BJ (cell line): ENCODE data around the gene FMN2. TPM values are rescaled to one million over a fixed set of nuclear protein-coding genes. Genes with fewer than 3 reads are reported as not detected.

Experiments used
- CTCF ChIA-PET: fragments of 350-600 bp; formaldehyde crosslinking; extraction: SDS; loops from one replicate; lab custom pipeline; 2021; ENCODE audit warnings: antibody characterized with exemption, inconsistent platforms; lab: Yijun Ruan, JAX
- POLR2A ChIA-PET: fragments of 300-600 bp; sonication (Branson Sonifier 250); formaldehyde crosslinking; extraction: SDS; loops from one replicate; lab custom pipeline; 2021; ENCODE audit warnings: antibody characterized with exemption; lab: Charles Lee
- DNase-seq: peaks from one replicate; pipeline ENCODE4 v3.0.0-alpha.2; 2011; ENCODE audit warnings: low read depth
- H3K27me3 ChIP-seq: 2 replicates; pipeline ENCODE4 v1.6.0; 2011; ENCODE audit warnings: low read length; ENCODE audit not compliant: control insufficient read depth, insufficient read depth
- H3K36me3 ChIP-seq: 2 replicates; pipeline ENCODE4 v1.5.1; 2011; ENCODE audit warnings: low read length; ENCODE audit not compliant: control insufficient read depth, insufficient read depth
- H3K4me3 ChIP-seq: 2 replicates; pipeline ENCODE4 v1.5.1; 2011; ENCODE audit warnings: low read depth, mild to moderate bottlenecking, control low read depth, low read length
- CTCF ChIP-seq: IDR thresholded peaks from 2 replicates; pipeline ENCODE4 v1.5.1; 2011; ENCODE audit warnings: low read depth, mild to moderate bottlenecking, control low read depth, inconsistent platforms, low read length, moderate library complexity; ENCODE audit not compliant: insufficient read depth
- polyA plus RNA-seq: library from polyadenylated mRNA; depleted of rRNA; stranded (reverse); fragments of >200 nt; gene quantifications from 2 replicates; pipeline ENCODE4 v1.2.3, GENCODE V29; 2011

Gene FMN2
- polyA plus RNA-seq, 1 experiment = 14.6 TPM

- peaks cover 2% of the 10 kb centered on the region for H3K36me3 ChIP-seq
- CTCF ChIA-PET = interaction anchor here (0.9 to 2.8 kb wide), 3 partner anchors 177 to 498 kb away, joined by 4 to 11 read pairs (median 4); no protein-coding TSS in a partner anchor
- no peaks in the 10 kb centered on the region for H3K27me3 ChIP-seq
- POLR2A ChIA-PET = no interaction called here
- peak; percentile 77 for DNase-seq
- H3K4me3 ChIP-seq = no peak overlapping the region
- no peak for TF ChIP-seq CTCF
Measured at GRCh38 chr1:240194120-240194519, 102.4 kb downstream of the FMN2 start.

GRCh38 chr1:240198376-240198775 lies 106.7 kb downstream of the FMN2 start:
- POLR2A ChIA-PET = no interaction called here
- Histone ChIP-seq H3K4me3 (no peak overlapping the region), H3K27me3 (no peaks in the 10 kb centered on the region), H3K36me3 (peaks cover 3% of the 10 kb centered on the region)
- no peak for TF ChIP-seq CTCF
- no peak for DNase-seq
- CTCF ChIA-PET = interaction anchor here (0.5 to 1.2 kb wide), 2 partner anchors 9 to 228 kb away, joined by 4 to 7 read pairs; no protein-coding TSS in a partner anchor

GRCh38 chr1:240199758-240200645 lies 108.3 kb downstream of the FMN2 start:
- ChIA-PET POLR2A (no interaction called here), CTCF (interaction anchor here (0.6 kb wide), 1 partner anchor 49 kb away, joined by 3 read pairs; no protein-coding TSS in a partner anchor)
- no peak for DNase-seq

GRCh38 chr1:240201931-240202330 lies 110.2 kb downstream of the FMN2 start:
- DNase-seq = no peak
- CTCF ChIA-PET = interaction anchor here (0.6 kb wide), 1 partner anchor 249 kb away, joined by 3 read pairs; no protein-coding TSS in a partner anchor
- TF ChIP-seq CTCF = no peak
- POLR2A ChIA-PET = no interaction called here
- Histone ChIP-seq H3K36me3 (peaks cover 5% of the 10 kb centered on the region), H3K27me3 (no peaks in the 10 kb centered on the region), H3K4me3 (no peak overlapping the region)

More at GRCh38 chr1:240199758-240200645, 108.3 kb downstream of the FMN2 start:
- no peak overlapping the region for H3K4me3 ChIP-seq
- no peak for TF ChIP-seq CTCF
- H3K36me3 ChIP-seq = peaks cover 3% of the 10 kb centered on the region
- no peaks in the 10 kb centered on the region for H3K27me3 ChIP-seq

GRCh38 chr1:240207073-240207709 lies 115.5 kb downstream of the FMN2 start:
- Histone ChIP-seq H3K36me3 (peaks cover 10% of the 10 kb centered on the region), H3K27me3 (no peaks in the 10 kb centered on the region), H3K4me3 (no peak overlapping the region)
- ChIA-PET CTCF (interaction anchor here (0.9 kb wide), 1 partner anchor 11 kb away, joined by 3 read pairs; no protein-coding TSS in a partner anchor), POLR2A (no interaction called here)
- no peak for DNase-seq
- no peak for TF ChIP-seq CTCF
